ENCODE data around the gene CLPTM1.

GRCh38 chr19:45020071-45020470, 64.9 kb downstream of the CLPTM1 start:
- TF ChIP-seq RBBP5 (IDR thresholded peaks at IDR 0.05; ENCODE audit: borderline replicate concordance, low read depth, low read length), result no peak
- no peak for TF ChIP-seq POLR2AphosphoS5 (IDR thresholded peaks at IDR 0.05; ENCODE audit: low read depth, low read length)
- no peak for TF ChIP-seq EZH2 (IDR thresholded peaks at IDR 0.05; ENCODE audit: low read depth, low read length, severe bottlenecking)
